Fibroblast of lung (primary cell): Measurements from ENCODE around the gene AFG3L2. TPM values are rescaled to one million over a fixed set of nuclear protein-coding genes. Genes with fewer than 3 reads are reported as not detected.

Experiments used
- DNase-seq, 2 donors: peaks; one replicate each; pipeline versions ENCODE4 v3.0.0 to v3.0.0-alpha.2; 2010; ENCODE audit warnings: low read depth in 2 of 2
- H2AFZ ChIP-seq: 2 replicates; pipeline ENCODE4 v1.5.1; 2012; ENCODE audit warnings: low read length, control low read depth, inconsistent platforms
- H3K27ac ChIP-seq: 2 replicates; pipeline ENCODE4 v1.5.1; 2011; ENCODE audit warnings: low read length, control low read depth; ENCODE audit not compliant: insufficient read depth
- H3K27me3 ChIP-seq: 2 replicates; pipeline ENCODE4 v1.5.1; 2011; ENCODE audit warnings: mild to moderate bottlenecking, low read length; ENCODE audit not compliant: control insufficient read depth, insufficient read depth
- H3K36me3 ChIP-seq: 2 replicates; pipeline ENCODE4 v1.5.1; 2011; ENCODE audit warnings: low read length; ENCODE audit not compliant: control insufficient read depth, insufficient read depth
- H3K4me1 ChIP-seq: 2 replicates; pipeline ENCODE4 v1.5.1; 2011; ENCODE audit warnings: low read length; ENCODE audit not compliant: control insufficient read depth, insufficient read depth; ENCODE audit errors: extremely low read depth
- H3K4me2 ChIP-seq: 2 replicates; pipeline ENCODE4 v1.5.1; 2011; ENCODE audit warnings: low read length, control low read depth; ENCODE audit not compliant: insufficient read depth; ENCODE audit errors: extremely low read depth
- H3K4me3 ChIP-seq, 4 experiments: fragments of 200-600 bp in 1 of 4; sonication (generic) in 1 of 4; replicated peaks in 1 of 4; 2 replicates each; pipeline ENCODE4 v1.5.1; 2011 to 2016; ENCODE audit warnings: low read length in 4 of 4, low read depth in 3 of 4, mild to moderate bottlenecking in 3 of 4, control low read depth in 2 of 4, inconsistent platforms in 1 of 4, mixed read lengths in 1 of 4; ENCODE audit not compliant: insufficient read depth in 1 of 4; ENCODE audit errors: control extremely low read depth in 1 of 4
- H3K79me2 ChIP-seq: 2 replicates; pipeline ENCODE4 v1.5.1; 2012; ENCODE audit warnings: mild to moderate bottlenecking, low read length, inconsistent platforms; ENCODE audit not compliant: control insufficient read depth, insufficient read depth
- H3K9ac ChIP-seq: 2 replicates; pipeline ENCODE4 v1.5.1; 2011; ENCODE audit warnings: mild to moderate bottlenecking, low read length, control low read depth; ENCODE audit not compliant: insufficient read depth
- H3K9me3 ChIP-seq: 2 replicates; pipeline ENCODE4 v1.5.1; 2012; ENCODE audit warnings: low read depth, low read length; ENCODE audit not compliant: control insufficient read depth, insufficient read depth
- H4K20me1 ChIP-seq: 2 replicates; pipeline ENCODE4 v1.5.1; 2011; ENCODE audit warnings: low read length; ENCODE audit not compliant: control insufficient read depth, insufficient read depth; ENCODE audit errors: extremely low read depth
- CTCF ChIP-seq, 2 donors: IDR thresholded peaks in 1 of 2; conservative IDR thresholded peaks in 1 of 2; 1 replicate in 1 of 2; 2 replicates in 1 of 2; pipeline ENCODE4 v1.5.1; 2011 to 2012; ENCODE audit warnings: low read length in 2 of 2, control low read depth in 1 of 2, inconsistent platforms in 1 of 2, low read depth in 1 of 2, mild to moderate bottlenecking in 1 of 2
- EZH2 ChIP-seq: IDR thresholded peaks from 2 replicates; pipeline ENCODE4 v1.5.1; 2012; ENCODE audit warnings: low read length, control low read depth, mild to moderate bottlenecking; ENCODE audit errors: missing control alignments
- polyA plus RNA-seq, 2 donors: library from polyadenylated mRNA; depleted of rRNA in 1 of 2; stranded (reverse) in 1 of 2; unstranded in 1 of 2; fragments of >200 nt; gene quantifications; 2 replicates each; pipeline ENCODE4 v1.2.1, GENCODE V29; 2011 to 2012; ENCODE audit warnings: missing spikeins in 1 of 2
- total RNA-seq: library from RNA; depleted of rRNA; stranded (reverse); fragments of >200 nt; gene quantifications from 2 replicates; pipeline ENCODE4 v1.2.1, GENCODE V29; 2014

The AFG3L2 gene
- total and polyA plus RNA-seq, 2 donors (not counting 1 experiment from before 2014, with no cell fraction given) = 38.3 to 41.0 TPM

GRCh38 chr18:12315490-12315889, 61.5 kb downstream of the AFG3L2 start:
- no peak for DNase-seq
- Histone ChIP-seq H3K4me1 (peaks cover 15% of the 10 kb centered on the region), H2AFZ (no peak overlapping the region), H4K20me1 (peaks cover 5% of the 10 kb centered on the region), H3K9ac (no peak overlapping the region), H3K27ac (peak overlapping the region; percentile 15), H3K4me2 (no peak overlapping the region), H3K27me3 (no peaks in the 10 kb centered on the region), H3K79me2 (peaks cover 90% of the 10 kb centered on the region), H3K36me3 (peaks cover 21% of the 10 kb centered on the region), H3K4me3 (no peak overlapping the region), H3K9me3 (no peaks in the 10 kb centered on the region)
- TF ChIP-seq EZH2 (no peak), CTCF (conservative IDR thresholded peaks at IDR 0.05 in 1 of 2, IDR thresholded peaks at IDR 0.05 in 1 of 2; ENCODE audit: low read depth in 1 of 2, low read length in 2 of 2) (no peak)

GRCh38 chr18:12314591-12315305, 62.3 kb downstream of the AFG3L2 start:
- H4K20me1 ChIP-seq = peaks cover 5% of the 10 kb centered on the region
- no peaks in the 10 kb centered on the region for H3K9me3 ChIP-seq
- no peaks in the 10 kb centered on the region for H3K27me3 ChIP-seq
- H2AFZ ChIP-seq = no peak overlapping the region
- peaks cover 15% of the 10 kb centered on the region for H3K4me1 ChIP-seq
- H3K27ac ChIP-seq = peak overlapping the region; percentile 28
- H3K4me2 ChIP-seq = no peak overlapping the region
- H3K9ac ChIP-seq = no peak overlapping the region
- H3K36me3 ChIP-seq = peaks cover 19% of the 10 kb centered on the region
- no peak for DNase-seq
- no peak overlapping the region for H3K4me3 ChIP-seq
- no peak for TF ChIP-seq CTCF (conservative IDR thresholded peaks at IDR 0.05 in 1 of 2, IDR thresholded peaks at IDR 0.05 in 1 of 2; ENCODE audit: low read depth in 1 of 2, low read length in 2 of 2)
- TF ChIP-seq EZH2 = no peak
- peaks cover 89% of the 10 kb centered on the region for H3K79me2 ChIP-seq

- H3K4me2 ChIP-seq = peak overlapping the region; percentile 5
- peaks cover 15% of the 10 kb centered on the region for H3K4me1 ChIP-seq
- H4K20me1 ChIP-seq = peaks cover 5% of the 10 kb centered on the region
- H3K9me3 ChIP-seq = no peaks in the 10 kb centered on the region
- H3K27me3 ChIP-seq = no peaks in the 10 kb centered on the region
- H3K9ac ChIP-seq = no peak overlapping the region
- peaks cover 19% of the 10 kb centered on the region for H3K36me3 ChIP-seq
- no peak overlapping the region for H3K4me3 ChIP-seq
- H2AFZ ChIP-seq = no peak overlapping the region
- no peak overlapping the region for H3K27ac ChIP-seq
- DNase-seq = no peak
- H3K79me2 ChIP-seq = peaks cover 92% of the 10 kb centered on the region
- TF ChIP-seq CTCF (conservative IDR thresholded peaks at IDR 0.05 in 1 of 2, IDR thresholded peaks at IDR 0.05 in 1 of 2; ENCODE audit: low read depth in 1 of 2, low read length in 2 of 2) (no peak), EZH2 (no peak)
These were observed 63.3 kb downstream of the AFG3L2 start for GRCh38 chr18:12313530-12314245.
